ENCODE data around the gene LIMCH1.

LIMCH1 gene

DNA sequence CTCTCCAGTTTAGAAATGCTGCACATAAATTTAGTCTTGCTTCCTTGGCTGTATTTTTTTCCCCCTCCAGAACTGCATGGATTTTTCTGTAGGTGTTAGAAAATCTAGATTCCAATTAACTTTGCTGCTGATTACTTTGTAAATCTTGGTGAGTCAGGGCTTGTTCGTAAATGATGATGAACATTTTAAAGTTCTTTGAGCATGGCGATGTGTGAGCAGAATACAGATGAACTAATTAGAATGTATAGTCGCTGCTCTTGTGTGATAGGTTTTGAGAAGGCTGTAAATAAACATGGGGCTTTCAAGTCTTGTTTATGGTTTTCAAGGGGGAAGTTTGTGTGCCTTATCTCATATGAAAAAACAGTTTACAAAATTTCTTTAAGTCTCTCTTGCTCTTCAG, 23.3 kb downstream of the LIMCH1 start:
- DNase-seq (ENCODE audit: low spot score), result no peak

- DNase-seq (ENCODE audit: low spot score), result no peak
Observed at GRCh38 chr4:41567186-41567585, 29.2 kb downstream of the LIMCH1 start.

GRCh38 chr4:41568363-41568762, 30.4 kb downstream of the LIMCH1 start:
- no peak for DNase-seq (ENCODE audit: low spot score)

GRCh38 chr4:41569961-41570360, 32.0 kb downstream of the LIMCH1 start:
- no peak for DNase-seq (ENCODE audit: low spot score)

GRCh38 chr4:41571422-41571821, 33.5 kb downstream of the LIMCH1 start:
- no peak for DNase-seq (ENCODE audit: low spot score)

DNA sequence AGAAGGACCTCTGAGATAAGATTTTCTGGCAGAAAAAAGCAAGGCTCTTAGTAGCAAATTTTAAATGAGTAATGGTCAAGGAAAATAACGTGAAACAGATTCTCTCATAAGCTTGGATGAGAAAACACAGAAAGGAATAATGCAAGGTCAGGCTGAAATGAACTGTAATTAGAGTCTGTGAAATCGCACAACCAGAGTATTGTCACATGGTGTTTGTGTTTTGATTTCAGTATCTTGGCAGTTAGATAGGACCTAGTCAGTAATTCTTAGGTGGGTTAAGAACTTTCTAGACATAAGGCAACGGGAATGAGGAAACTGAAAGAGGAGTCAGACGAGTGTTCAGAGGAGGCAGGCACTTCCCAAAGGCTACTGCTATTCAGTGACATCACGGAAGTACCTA, 34.6 kb downstream of the LIMCH1 start:
- DNase-seq (ENCODE audit: low spot score), result no peak

GRCh38 chr4:41572956-41573355, 35.0 kb downstream of the LIMCH1 start:
- no peak for DNase-seq (ENCODE audit: low spot score)

DNA sequence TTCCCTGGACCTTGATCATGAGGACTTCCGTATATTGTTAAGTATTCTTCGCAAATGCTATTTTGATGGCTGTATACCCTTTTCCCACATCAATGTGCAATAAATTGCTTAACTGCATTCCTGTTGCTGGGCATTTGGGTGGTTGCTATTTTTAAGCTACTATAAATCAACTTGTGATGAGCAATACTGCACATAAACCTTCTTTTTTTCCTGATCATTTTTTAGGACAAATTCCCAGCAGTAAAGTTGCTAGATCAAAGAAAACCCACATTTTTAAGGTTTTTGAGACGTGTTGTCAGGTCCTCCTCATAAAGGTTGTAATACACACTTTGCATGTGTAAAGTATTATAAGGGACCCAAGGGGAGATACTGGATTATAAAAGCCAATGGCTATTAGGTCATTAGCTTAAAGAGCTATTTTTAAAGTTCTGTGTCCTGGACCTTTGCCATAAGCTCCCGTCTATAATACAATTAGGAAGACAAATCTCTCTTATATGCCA, 35.6 kb downstream of the LIMCH1 start:
- no peak for DNase-seq (ENCODE audit: low spot score)

GRCh38 chr4:41575207-41575606, 37.2 kb downstream of the LIMCH1 start:
- DNase-seq (ENCODE audit: low spot score), result no peak

- DNase-seq (ENCODE audit: low spot score), result no peak
Observed at GRCh38 chr4:41575665-41576064, 37.7 kb downstream of the LIMCH1 start.

- DNase-seq (ENCODE audit: low spot score), result no peak
Observed at GRCh38 chr4:41579043-41579442, 41.1 kb downstream of the LIMCH1 start.

GRCh38 chr4:41579526-41579925, 41.6 kb downstream of the LIMCH1 start:
- no peak for DNase-seq (ENCODE audit: low spot score)

- DNase-seq (ENCODE audit: low spot score), result no peak
Observed at GRCh38 chr4:41580007-41580406, 42.0 kb downstream of the LIMCH1 start.

DNA sequence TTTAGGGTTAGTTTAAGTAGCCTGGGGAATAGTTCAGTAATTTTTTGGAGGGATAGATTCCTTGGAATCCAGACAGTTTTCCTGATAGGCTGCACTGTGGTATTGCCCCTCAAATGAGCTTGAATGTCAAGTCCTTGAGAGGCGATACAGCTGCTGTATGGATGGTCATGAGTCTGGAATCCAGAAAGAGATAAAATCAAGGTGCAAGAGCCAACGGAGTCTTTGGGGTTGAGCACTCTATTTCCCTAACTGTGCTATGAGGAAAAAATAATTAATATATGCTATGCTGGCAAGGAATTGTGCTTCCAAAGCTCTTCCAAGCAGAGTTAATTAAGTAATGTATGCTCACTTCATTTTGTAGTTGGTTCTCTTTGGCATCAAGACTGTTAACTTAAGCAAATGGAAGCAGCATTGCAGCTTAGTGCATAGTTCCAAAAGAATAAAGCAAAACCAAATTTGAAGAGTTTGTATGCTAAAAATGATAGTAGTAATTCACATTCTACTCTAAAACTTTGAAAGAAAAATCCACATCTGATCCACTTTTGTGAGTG, 48.8 kb downstream of the LIMCH1 start:
- DNase-seq (ENCODE audit: low spot score), result no peak

GRCh38 chr4:41587286-41587685, 49.3 kb downstream of the LIMCH1 start:
- DNase-seq (ENCODE audit: low spot score), result no peak

- DNase-seq (ENCODE audit: low spot score), result peak; percentile 43
Observed at GRCh38 chr4:41590591-41590990, 52.6 kb downstream of the LIMCH1 start.

- peak; percentile 84 for DNase-seq (ENCODE audit: low spot score)
Observed at GRCh38 chr4:41594432-41594831, 56.5 kb downstream of the LIMCH1 start.

- no peak for DNase-seq (ENCODE audit: low spot score)
Observed at GRCh38 chr4:41597494-41597893, 59.5 kb downstream of the LIMCH1 start.

DNA sequence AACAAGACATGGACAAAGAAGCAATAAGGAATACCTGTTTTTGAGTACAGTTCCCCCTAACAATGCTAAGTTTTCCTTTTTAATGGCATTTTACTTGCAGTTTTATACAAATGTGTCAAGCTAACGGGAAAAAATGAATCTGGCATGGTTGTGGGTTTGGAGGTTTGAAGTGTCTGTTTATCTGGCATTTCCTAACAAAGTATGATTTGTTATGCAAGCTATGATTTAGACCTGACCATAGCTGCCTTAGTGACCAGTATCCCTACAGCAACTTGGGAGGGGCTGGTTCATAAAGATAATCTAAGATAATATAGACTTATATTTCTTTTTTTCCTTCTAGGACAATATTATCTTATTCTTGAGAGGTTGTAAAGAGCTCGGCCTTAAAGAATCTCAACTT, 60.6 kb downstream of the LIMCH1 start:
- DNase-seq (ENCODE audit: low spot score), result no peak

DNA sequence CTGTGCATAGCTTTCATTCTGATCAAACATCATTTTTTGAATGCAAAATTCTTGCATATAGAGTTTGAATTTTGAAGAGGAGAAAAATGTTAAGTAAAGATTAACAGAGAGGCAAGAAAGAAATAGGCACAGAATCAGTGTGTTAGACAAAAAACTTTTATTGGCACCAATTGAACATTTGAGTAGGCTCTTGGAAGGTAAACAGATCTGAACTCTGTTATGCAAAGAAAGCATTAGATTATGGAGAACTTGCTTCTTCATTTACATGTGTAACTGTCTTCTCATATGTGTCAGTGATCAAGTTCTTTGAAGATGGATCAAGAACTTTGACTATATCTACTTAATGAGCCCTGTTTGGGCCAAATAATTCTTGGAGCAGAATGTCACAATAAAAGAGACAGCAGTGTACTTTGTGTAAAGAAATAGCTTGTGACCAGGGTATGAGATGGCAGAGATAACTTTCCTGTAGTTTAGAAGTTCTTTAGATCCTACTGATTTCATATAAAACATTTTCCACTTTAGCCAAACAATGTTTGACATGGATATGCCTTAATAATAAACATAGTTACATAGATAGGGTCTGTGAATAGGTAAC, 61.3 kb downstream of the LIMCH1 start:
- DNase-seq (ENCODE audit: low spot score), result no peak

- no peak for DNase-seq (ENCODE audit: low spot score)
Observed at GRCh38 chr4:41600243-41600912, 62.4 kb downstream of the LIMCH1 start.

DNA sequence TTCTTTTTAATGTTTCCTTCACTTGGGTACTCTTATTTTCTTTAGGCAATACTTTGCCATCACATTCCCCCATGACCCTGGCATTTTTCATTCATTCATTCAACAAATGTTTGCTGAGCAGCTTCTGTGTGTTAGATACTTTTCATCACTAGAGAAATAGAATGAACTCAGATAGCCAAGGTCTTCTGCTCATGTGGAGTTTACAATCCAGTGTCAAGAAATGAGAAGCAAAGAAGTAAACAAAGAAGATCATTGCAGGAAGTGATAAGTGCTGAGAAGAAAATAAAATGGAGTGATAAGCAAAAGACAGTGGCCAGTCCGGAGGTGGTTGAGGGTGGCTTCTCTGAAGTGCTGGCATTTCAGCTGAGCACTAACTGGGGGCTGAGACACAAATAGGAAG, 63.1 kb downstream of the LIMCH1 start:
- DNase-seq (ENCODE audit: low spot score), result no peak

DNA sequence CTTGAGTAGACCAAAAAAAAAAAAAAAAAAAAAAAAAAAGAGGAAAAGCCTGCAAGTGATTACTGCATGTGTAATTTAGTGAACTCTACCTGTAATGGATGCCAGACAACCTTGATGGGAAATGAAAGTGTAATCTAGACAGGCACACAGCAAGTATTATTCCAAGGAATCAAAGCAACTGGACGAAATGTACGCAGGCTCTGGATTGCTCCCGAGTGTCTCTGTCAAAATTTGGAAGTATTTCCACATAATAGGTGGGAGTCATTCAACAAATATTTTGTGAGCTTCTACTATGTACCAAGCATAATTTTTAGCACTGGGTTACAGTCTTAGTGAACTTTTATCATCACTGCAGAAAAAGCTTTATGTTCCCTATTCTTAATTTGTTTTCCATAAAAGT, 64.2 kb downstream of the LIMCH1 start:
- no peak for DNase-seq (ENCODE audit: low spot score)

All from Ammon's horn (tissue), 1 donor.